HL-60 (cell line): ENCODE results near the gene DAAM2.

Experiments
- CTCF ChIP-seq: IDR thresholded peaks from one replicate; pipeline ENCODE4 v1.5.1; 2011; ENCODE audit warnings: low read length, control low read depth, inconsistent platforms; ENCODE audit not compliant: insufficient read depth
- POLR2AphosphoS5 ChIP-seq: IDR thresholded peaks from 2 replicates; pipeline ENCODE4 v1.6.1; 2012; ENCODE audit warnings: low read depth

GRCh38 chr6:39951716-39952115, 159.5 kb downstream of the DAAM2 start:
- TF ChIP-seq CTCF: no peak
- TF ChIP-seq POLR2AphosphoS5: no peak
